NB4 (cell line): ENCODE measurements around the gene LRMDA.
"Not testable (repeated sequence)": the region's sequence is repeated elsewhere in the genome, so short reads cannot be mapped to it uniquely, and the experiment has no call there.

Source experiments
- POLR2A ChIP-seq: IDR thresholded peaks from 2 replicates; pipeline ENCODE4 v1.6.1; 2011; ENCODE audit warnings: mild to moderate bottlenecking; ENCODE audit not compliant: insufficient read length; ENCODE audit errors: extremely low read depth
- TF ChIP-seq, protein P1 (sequence below): IDR thresholded peaks from 2 replicates; pipeline ENCODE4 v1.6.1; 2011; ENCODE audit warnings: low read depth, low read length
- TF ChIP-seq, protein P2 (sequence below): IDR thresholded peaks from one replicate; pipeline ENCODE4 v1.5.1; 2012; ENCODE audit warnings: low read depth, low read length

DNA sequence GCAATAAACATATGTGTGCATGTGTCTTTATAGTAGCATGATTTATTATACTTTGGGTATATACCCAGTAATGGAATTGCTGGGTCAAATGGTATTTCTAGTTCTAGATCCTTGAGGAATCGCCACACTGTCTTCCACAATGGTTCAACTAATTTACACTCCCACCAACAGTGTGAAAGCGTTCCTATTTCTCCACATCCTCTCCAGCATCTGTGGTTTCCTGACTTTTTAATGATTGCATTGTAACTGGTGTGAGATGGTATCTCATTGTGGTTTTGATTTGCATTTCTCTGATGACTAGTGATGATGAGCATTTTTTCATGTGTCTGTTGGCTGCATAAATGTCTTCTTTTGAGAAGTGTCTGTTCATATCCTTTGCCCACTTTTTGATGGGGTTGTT, 84.7 kb downstream of the LRMDA start:
- TF ChIP-seq, protein P1, sequence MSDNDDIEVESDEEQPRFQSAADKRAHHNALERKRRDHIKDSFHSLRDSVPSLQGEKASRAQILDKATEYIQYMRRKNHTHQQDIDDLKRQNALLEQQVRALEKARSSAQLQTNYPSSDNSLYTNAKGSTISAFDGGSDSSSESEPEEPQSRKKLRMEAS: not testable (repeated sequence)
- TF ChIP-seq, protein P2, sequence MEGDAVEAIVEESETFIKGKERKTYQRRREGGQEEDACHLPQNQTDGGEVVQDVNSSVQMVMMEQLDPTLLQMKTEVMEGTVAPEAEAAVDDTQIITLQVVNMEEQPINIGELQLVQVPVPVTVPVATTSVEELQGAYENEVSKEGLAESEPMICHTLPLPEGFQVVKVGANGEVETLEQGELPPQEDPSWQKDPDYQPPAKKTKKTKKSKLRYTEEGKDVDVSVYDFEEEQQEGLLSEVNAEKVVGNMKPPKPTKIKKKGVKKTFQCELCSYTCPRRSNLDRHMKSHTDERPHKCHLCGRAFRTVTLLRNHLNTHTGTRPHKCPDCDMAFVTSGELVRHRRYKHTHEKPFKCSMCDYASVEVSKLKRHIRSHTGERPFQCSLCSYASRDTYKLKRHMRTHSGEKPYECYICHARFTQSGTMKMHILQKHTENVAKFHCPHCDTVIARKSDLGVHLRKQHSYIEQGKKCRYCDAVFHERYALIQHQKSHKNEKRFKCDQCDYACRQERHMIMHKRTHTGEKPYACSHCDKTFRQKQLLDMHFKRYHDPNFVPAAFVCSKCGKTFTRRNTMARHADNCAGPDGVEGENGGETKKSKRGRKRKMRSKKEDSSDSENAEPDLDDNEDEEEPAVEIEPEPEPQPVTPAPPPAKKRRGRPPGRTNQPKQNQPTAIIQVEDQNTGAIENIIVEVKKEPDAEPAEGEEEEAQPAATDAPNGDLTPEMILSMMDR: not testable (repeated sequence)
- TF ChIP-seq POLR2A: not testable (repeated sequence)
